Measurements from ENCODE around the gene EHMT1.
"Not testable (repeated sequence)": the region's sequence is repeated elsewhere in the genome, so short reads cannot be mapped to it uniquely, and the experiment has no call there.

EHMT1 gene

GRCh38 chr9:137725598-137725997 is 106.8 kb downstream of the EHMT1 start:
- Histone ChIP-seq H4K20me1 (ENCODE audit: insufficient read depth) (no peaks in the 10 kb centered on the region), H2AFZ (ENCODE audit: low read depth) (no peak overlapping the region), H3K4me1 (ENCODE audit: low read depth, poor library complexity, severe bottlenecking) (no peaks in the 10 kb centered on the region), H3K79me2 (ENCODE audit: insufficient read depth, low read depth) (no peaks in the 10 kb centered on the region; the same call in 1 of the 2 replicates), H3K4me2 (no peak overlapping the region), H3K27ac (no peak overlapping the region), H3K4me3 (IDR thresholded peaks at IDR 0.05; ENCODE audit: insufficient read depth, low read depth, low read length) (no peak overlapping the region), H3K36me3 (ENCODE audit: insufficient read depth) (no peaks in the 10 kb centered on the region; the same call in 1 of the 2 replicates), H3K27me3 (ENCODE audit: insufficient read depth, low read depth) (no peaks in the 10 kb centered on the region), H3K9ac (no peak overlapping the region)
- TF ChIP-seq CTCF (conservative IDR thresholded peaks at IDR 0.05; ENCODE audit: low read depth, low read length) = no peak

GRCh38 chr9:137726336-137726735 is 107.5 kb downstream of the EHMT1 start:
- H2AFZ ChIP-seq (ENCODE audit: low read depth); H4K20me1 ChIP-seq (ENCODE audit: insufficient read depth); H3K27me3 ChIP-seq (ENCODE audit: insufficient read depth, low read depth); H3K36me3 ChIP-seq (ENCODE audit: insufficient read depth); H3K9ac ChIP-seq; H3K4me1 ChIP-seq (ENCODE audit: low read depth, poor library complexity, severe bottlenecking); H3K79me2 ChIP-seq (ENCODE audit: insufficient read depth, low read depth); H3K27ac ChIP-seq; H3K4me3 ChIP-seq (IDR thresholded peaks at IDR 0.05; ENCODE audit: insufficient read depth, low read depth, low read length); H3K4me2 ChIP-seq: not testable (repeated sequence)

- no peaks in the 10 kb centered on the region; the same call in 1 of the 2 replicates for H3K79me2 ChIP-seq (ENCODE audit: insufficient read depth, low read depth)
- no peak overlapping the region for H3K4me3 ChIP-seq (IDR thresholded peaks at IDR 0.05; ENCODE audit: insufficient read depth, low read depth, low read length)
- no peaks in the 10 kb centered on the region for H3K4me1 ChIP-seq (ENCODE audit: low read depth, poor library complexity, severe bottlenecking)
- TF ChIP-seq CTCF (conservative IDR thresholded peaks at IDR 0.05; ENCODE audit: low read depth, low read length) = no peak
- no peaks in the 10 kb centered on the region for H4K20me1 ChIP-seq (ENCODE audit: insufficient read depth)
- H3K27ac ChIP-seq = no peak overlapping the region
- no peaks in the 10 kb centered on the region for H3K27me3 ChIP-seq (ENCODE audit: insufficient read depth, low read depth)
- H3K36me3 ChIP-seq (ENCODE audit: insufficient read depth) = no peaks in the 10 kb centered on the region; the same call in 1 of the 2 replicates
- no peak overlapping the region for H2AFZ ChIP-seq (ENCODE audit: low read depth)
- no peak overlapping the region for H3K9ac ChIP-seq
- H3K4me2 ChIP-seq = no peak overlapping the region
Measured at GRCh38 chr9:137726764-137727163, 108.0 kb downstream of the EHMT1 start.

GRCh38 chr9:137727716-137728115 is 108.9 kb downstream of the EHMT1 start:
- no peak for TF ChIP-seq CTCF (conservative IDR thresholded peaks at IDR 0.05; ENCODE audit: low read depth, low read length)
- no peaks in the 10 kb centered on the region for H3K4me1 ChIP-seq (ENCODE audit: low read depth, poor library complexity, severe bottlenecking)
- H3K79me2 ChIP-seq (ENCODE audit: insufficient read depth, low read depth) = no peaks in the 10 kb centered on the region; the same call in 1 of the 2 replicates

GRCh38 chr9:137728444-137729311 is 109.9 kb downstream of the EHMT1 start:
- Histone ChIP-seq H3K27me3 (ENCODE audit: insufficient read depth, low read depth) (no peaks in the 10 kb centered on the region), H3K4me2 (no peak overlapping the region), H3K79me2 (ENCODE audit: insufficient read depth, low read depth) (no peaks in the 10 kb centered on the region; the same call in 1 of the 2 replicates), H3K36me3 (ENCODE audit: insufficient read depth) (no peaks in the 10 kb centered on the region; the same call in 1 of the 2 replicates), H3K4me3 (IDR thresholded peaks at IDR 0.05; ENCODE audit: insufficient read depth, low read depth, low read length) (no peak overlapping the region), H2AFZ (ENCODE audit: low read depth) (no peak overlapping the region), H4K20me1 (ENCODE audit: insufficient read depth) (no peaks in the 10 kb centered on the region), H3K4me1 (ENCODE audit: low read depth, poor library complexity, severe bottlenecking) (no peaks in the 10 kb centered on the region), H3K27ac (no peak overlapping the region), H3K9ac (no peak overlapping the region)
- no peak for TF ChIP-seq CTCF (conservative IDR thresholded peaks at IDR 0.05; ENCODE audit: low read depth, low read length)

More at GRCh38 chr9:137727716-137728115, 108.9 kb downstream of the EHMT1 start:
- H3K36me3 ChIP-seq (ENCODE audit: insufficient read depth) = no peaks in the 10 kb centered on the region; the same call in 1 of the 2 replicates
- H3K4me2 ChIP-seq = no peak overlapping the region
- H3K27me3 ChIP-seq (ENCODE audit: insufficient read depth, low read depth) = no peaks in the 10 kb centered on the region
- no peak overlapping the region for H3K4me3 ChIP-seq (IDR thresholded peaks at IDR 0.05; ENCODE audit: insufficient read depth, low read depth, low read length)
- no peak overlapping the region for H2AFZ ChIP-seq (ENCODE audit: low read depth)
- H4K20me1 ChIP-seq (ENCODE audit: insufficient read depth) = no peaks in the 10 kb centered on the region
- H3K27ac ChIP-seq = no peak overlapping the region
- no peak overlapping the region for H3K9ac ChIP-seq

All from KMS-11 (cell line).